Mammary epithelial cell (primary cell): ENCODE results near the gene TMEM108.

ENCODE experiments used
- EZH2 ChIP-seq: IDR thresholded peaks from 2 replicates; pipeline ENCODE4 v1.6.1; 2012; ENCODE audit warnings: low read length, inconsistent platforms, borderline replicate concordance
- TF ChIP-seq, protein P1 (sequence below), 2 donors: IDR thresholded peaks in 1 of 2; conservative IDR thresholded peaks in 1 of 2; 2 replicates each; pipeline ENCODE4 v1.5.1; 2011 to 2012; ENCODE audit warnings: inconsistent platforms in 2 of 2, low read length in 2 of 2, mild to moderate bottlenecking in 2 of 2, control low read depth in 1 of 2, low read depth in 1 of 2; ENCODE audit not compliant: insufficient read depth in 1 of 2; ENCODE audit errors: extremely low read depth in 1 of 2

GRCh38 chr3:133425898-133426297 is 387.7 kb downstream of the TMEM108 start:
- TF ChIP-seq, protein P1, sequence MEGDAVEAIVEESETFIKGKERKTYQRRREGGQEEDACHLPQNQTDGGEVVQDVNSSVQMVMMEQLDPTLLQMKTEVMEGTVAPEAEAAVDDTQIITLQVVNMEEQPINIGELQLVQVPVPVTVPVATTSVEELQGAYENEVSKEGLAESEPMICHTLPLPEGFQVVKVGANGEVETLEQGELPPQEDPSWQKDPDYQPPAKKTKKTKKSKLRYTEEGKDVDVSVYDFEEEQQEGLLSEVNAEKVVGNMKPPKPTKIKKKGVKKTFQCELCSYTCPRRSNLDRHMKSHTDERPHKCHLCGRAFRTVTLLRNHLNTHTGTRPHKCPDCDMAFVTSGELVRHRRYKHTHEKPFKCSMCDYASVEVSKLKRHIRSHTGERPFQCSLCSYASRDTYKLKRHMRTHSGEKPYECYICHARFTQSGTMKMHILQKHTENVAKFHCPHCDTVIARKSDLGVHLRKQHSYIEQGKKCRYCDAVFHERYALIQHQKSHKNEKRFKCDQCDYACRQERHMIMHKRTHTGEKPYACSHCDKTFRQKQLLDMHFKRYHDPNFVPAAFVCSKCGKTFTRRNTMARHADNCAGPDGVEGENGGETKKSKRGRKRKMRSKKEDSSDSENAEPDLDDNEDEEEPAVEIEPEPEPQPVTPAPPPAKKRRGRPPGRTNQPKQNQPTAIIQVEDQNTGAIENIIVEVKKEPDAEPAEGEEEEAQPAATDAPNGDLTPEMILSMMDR (conservative IDR thresholded peaks at IDR 0.05 in 1 of 2, IDR thresholded peaks at IDR 0.05 in 1 of 2; ENCODE audit: extremely low read depth in 1 of 2, insufficient read depth in 1 of 2, low read depth in 1 of 2, low read length in 2 of 2), result no peak
- no peak for TF ChIP-seq EZH2
